Progenitor cell of endocrine pancreas (in vitro differentiated cells): Measurements from ENCODE around the gene DGKG. TPM values are rescaled to one million over a fixed set of nuclear protein-coding genes. Genes with fewer than 3 reads are reported as not detected.

ENCODE experiments used
- DNase-seq: peaks from one replicate; pipeline ENCODE4 v3.0.0; 2021; ENCODE audit warnings: low spot score; ENCODE audit not compliant: unreplicated experiment
- H3K27ac Mint-ChIP-seq: 2 replicates; pipeline ENCODE4 v1.8.0; 2021; ENCODE audit warnings: mild to moderate bottlenecking, moderate library complexity, mixed read lengths
- H3K27me3 Mint-ChIP-seq: 2 replicates; pipeline ENCODE4 v1.8.0; 2021; ENCODE audit warnings: mixed read lengths
- H3K36me3 Mint-ChIP-seq: 2 replicates; pipeline ENCODE4 v1.8.0; 2022; ENCODE audit warnings: mixed read lengths; ENCODE audit not compliant: insufficient read depth
- H3K4me1 Mint-ChIP-seq: 2 replicates; pipeline ENCODE4 v1.8.0; 2021; ENCODE audit warnings: low read depth, mixed read lengths
- H3K4me3 Mint-ChIP-seq: 2 replicates; pipeline ENCODE4 v1.8.0; 2021; ENCODE audit warnings: low read depth, mild to moderate bottlenecking, moderate library complexity, mixed read lengths
- H3K9me3 Mint-ChIP-seq: 2 replicates; pipeline ENCODE4 v1.8.0; 2021; ENCODE audit warnings: low read depth, mixed read lengths
- total RNA-seq: library from RNA; stranded (reverse); gene quantifications from 2 replicates; pipeline ENCODE4 v1.2.1, GENCODE V29; 2021
- TF ChIP-seq, protein P1 (sequence below): fragments of 200-600 bp; sonication (generic); IDR thresholded peaks from one replicate; pipeline ENCODE4 v1.5.0; 2021; ENCODE audit warnings: antibody characterized with exemption, mild to moderate bottlenecking; ENCODE audit not compliant: unreplicated experiment

DGKG gene
- total RNA-seq, 1 donor from 2014 or later, result 0.17 TPM

DNA sequence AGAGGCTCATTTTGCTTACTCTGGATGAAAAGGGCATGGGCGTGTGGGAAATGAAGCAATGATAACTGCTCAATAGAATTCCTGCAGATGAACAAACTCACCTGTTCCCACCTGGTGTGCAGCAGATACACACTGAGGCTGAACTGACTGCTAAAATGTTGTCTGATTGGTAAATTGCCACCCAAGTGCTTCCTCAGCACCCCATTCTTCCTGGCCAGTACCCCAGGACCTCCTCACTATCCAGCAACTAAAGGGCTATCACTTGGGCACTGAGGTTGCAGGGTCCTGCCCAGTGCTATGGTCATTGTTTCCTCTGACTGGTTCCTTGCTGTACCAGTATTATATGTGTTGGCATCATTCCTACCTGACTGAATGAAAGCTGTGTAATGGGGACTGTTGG is 38.0 kb upstream of the DGKG start:
- TF ChIP-seq, protein P1, sequence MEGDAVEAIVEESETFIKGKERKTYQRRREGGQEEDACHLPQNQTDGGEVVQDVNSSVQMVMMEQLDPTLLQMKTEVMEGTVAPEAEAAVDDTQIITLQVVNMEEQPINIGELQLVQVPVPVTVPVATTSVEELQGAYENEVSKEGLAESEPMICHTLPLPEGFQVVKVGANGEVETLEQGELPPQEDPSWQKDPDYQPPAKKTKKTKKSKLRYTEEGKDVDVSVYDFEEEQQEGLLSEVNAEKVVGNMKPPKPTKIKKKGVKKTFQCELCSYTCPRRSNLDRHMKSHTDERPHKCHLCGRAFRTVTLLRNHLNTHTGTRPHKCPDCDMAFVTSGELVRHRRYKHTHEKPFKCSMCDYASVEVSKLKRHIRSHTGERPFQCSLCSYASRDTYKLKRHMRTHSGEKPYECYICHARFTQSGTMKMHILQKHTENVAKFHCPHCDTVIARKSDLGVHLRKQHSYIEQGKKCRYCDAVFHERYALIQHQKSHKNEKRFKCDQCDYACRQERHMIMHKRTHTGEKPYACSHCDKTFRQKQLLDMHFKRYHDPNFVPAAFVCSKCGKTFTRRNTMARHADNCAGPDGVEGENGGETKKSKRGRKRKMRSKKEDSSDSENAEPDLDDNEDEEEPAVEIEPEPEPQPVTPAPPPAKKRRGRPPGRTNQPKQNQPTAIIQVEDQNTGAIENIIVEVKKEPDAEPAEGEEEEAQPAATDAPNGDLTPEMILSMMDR, result no peak
- no peaks in the 10 kb centered on the region for H3K36me3 Mint-ChIP-seq
- no peaks in the 10 kb centered on the region for H3K4me1 Mint-ChIP-seq
- H3K27me3 Mint-ChIP-seq, result peaks cover 22% of the 10 kb centered on the region
- H3K27ac Mint-ChIP-seq, result no peak overlapping the region
- DNase-seq, result no peak
- H3K4me3 Mint-ChIP-seq, result no peak overlapping the region
- peaks cover 5% of the 10 kb centered on the region for H3K9me3 Mint-ChIP-seq

DNA sequence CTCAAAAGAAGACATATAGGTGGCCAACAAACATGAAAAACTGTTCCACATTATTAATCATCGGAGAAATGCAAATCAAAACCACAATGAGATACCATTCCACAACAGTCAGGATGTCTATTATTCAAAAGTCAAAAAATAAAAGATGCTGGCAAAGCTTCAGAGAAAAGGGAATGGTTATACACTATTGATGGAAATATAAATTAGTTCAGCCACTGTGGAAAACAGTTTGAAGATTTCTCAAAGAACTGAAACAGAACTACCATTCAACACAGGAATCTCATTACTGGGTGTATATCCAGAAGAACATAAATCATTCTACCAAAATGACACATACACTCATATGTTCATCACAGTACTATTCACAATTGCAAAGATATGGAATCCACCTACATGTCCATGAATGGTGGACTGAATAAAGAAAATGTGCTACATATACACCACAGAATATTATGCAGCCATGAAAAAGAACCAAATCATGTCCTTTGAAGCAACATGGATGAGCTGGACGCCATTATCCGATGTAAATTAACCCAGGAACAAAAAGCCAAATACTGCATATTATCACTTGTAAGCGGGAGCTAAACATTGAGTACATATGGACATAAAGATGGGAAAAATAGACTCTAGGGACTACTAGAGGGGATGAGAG is 32.7 kb upstream of the DGKG start:
- TF ChIP-seq, protein P1, result no peak
- no peaks in the 10 kb centered on the region for H3K4me1 Mint-ChIP-seq
- H3K27ac Mint-ChIP-seq, result no peak overlapping the region
- DNase-seq, result no peak
- peaks cover 20% of the 10 kb centered on the region for H3K9me3 Mint-ChIP-seq
- no peak overlapping the region for H3K4me3 Mint-ChIP-seq
- H3K27me3 Mint-ChIP-seq, result peaks cover 10% of the 10 kb centered on the region
- H3K36me3 Mint-ChIP-seq, result no peaks in the 10 kb centered on the region

DNA sequence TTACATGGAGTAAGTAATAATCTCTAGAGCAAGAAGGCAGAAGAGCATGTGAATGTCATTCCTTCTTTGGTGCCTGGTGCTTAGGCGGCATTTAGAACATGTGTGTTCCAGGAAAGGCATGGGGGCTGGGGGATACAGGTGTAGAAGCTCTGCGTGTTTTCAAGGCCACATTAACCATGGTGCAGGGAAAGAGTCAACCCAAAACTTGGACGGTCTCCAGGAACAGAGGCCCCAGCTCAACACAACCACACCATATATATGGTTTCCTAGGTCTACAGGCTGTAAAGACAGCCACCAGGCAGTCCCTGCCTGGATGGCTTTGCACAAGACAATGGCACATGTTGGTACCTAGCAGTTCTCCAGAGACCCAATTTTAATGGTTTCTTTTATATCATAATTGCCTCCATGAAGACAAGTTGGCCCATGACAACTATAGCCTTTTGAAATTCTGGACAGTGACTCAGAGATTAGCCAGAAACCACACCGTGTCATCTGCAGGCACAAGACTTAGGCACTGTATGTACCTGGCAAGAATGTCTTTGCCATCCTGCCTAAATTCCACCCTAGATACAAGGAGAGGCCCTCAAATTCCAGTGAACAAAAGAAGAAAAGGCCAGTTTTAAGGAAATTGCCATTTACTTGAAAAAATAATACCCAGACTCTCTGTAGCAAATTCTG is 25.0 kb upstream of the DGKG start:
- Mint-ChIP-seq H3K27me3 (peaks cover 39% of the 10 kb centered on the region), H3K36me3 (no peaks in the 10 kb centered on the region), H3K9me3 (no peaks in the 10 kb centered on the region), H3K4me3 (no peak overlapping the region), H3K27ac (no peak overlapping the region), H3K4me1 (peaks cover 12% of the 10 kb centered on the region)
- no peak for DNase-seq
- TF ChIP-seq, protein P1, result no peak

DNA sequence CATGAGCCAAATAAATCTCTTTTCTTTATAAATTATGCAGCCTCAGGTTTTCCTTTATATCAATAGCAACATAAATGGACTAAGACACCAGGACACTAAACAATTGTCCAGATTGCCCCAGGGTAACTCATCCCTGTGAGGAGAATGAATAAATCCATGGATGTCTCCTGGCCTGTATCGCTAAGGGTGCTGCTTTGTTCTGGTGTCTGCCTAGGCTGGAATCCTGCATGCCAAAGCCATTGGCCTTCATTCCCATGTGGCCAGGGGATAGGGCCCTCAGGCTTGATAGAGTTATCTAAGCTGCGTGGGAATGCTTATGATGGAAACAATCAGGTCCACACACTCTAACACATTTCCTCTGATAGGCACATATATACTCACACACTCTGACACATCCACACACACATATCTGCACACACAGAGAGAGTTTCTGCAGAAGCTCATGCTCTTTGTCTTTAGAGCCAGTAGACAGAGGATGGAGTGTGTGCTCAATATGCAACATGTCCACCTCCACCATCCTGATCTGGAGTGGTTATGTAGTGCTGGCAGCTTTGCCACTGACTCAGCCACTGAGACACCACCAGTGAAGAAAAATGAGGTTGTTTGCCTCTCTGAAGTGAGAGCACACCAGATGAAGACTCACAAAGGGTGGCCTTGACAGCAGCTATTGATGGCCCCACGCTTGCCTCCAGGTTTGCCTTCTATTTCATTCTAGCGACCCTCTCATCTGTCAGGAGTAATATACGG is 24.0 kb upstream of the DGKG start:
- no peak overlapping the region for H3K27ac Mint-ChIP-seq
- TF ChIP-seq, protein P1, result no peak
- no peaks in the 10 kb centered on the region for H3K9me3 Mint-ChIP-seq
- H3K4me3 Mint-ChIP-seq, result no peak overlapping the region
- DNase-seq, result no peak
- peaks cover 44% of the 10 kb centered on the region for H3K27me3 Mint-ChIP-seq
- H3K4me1 Mint-ChIP-seq, result peaks cover 17% of the 10 kb centered on the region
- H3K36me3 Mint-ChIP-seq, result no peaks in the 10 kb centered on the region
